Measurements from ENCODE around the gene ANK3. TPM values are rescaled to one million over a fixed set of nuclear protein-coding genes. Genes with fewer than 3 reads are reported as not detected.

Gene ANK3
- total RNA-seq, 1 experiment from 2014 or later, result 69.6 TPM

DNA sequence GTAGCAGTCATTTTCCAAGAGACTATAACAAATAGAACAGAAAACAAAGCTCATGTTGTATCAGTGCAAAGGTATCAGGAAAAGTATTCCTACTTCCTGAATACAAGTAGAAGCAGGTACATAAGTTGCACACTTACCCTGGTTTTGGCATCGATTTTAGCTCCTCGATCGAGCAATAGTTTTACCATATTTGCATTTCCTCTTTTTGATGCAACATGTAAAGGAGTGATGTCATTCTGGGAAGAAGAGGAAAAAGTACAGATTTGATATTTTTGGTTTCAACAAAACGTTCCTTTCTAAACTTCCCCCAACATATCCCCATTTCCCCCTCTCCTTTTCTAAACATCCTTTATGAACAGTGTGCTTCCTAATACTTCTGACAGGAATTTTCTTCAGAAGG lies 155.1 kb downstream of the ANK3 start (continued):
- TF ChIP-seq, protein P1, sequence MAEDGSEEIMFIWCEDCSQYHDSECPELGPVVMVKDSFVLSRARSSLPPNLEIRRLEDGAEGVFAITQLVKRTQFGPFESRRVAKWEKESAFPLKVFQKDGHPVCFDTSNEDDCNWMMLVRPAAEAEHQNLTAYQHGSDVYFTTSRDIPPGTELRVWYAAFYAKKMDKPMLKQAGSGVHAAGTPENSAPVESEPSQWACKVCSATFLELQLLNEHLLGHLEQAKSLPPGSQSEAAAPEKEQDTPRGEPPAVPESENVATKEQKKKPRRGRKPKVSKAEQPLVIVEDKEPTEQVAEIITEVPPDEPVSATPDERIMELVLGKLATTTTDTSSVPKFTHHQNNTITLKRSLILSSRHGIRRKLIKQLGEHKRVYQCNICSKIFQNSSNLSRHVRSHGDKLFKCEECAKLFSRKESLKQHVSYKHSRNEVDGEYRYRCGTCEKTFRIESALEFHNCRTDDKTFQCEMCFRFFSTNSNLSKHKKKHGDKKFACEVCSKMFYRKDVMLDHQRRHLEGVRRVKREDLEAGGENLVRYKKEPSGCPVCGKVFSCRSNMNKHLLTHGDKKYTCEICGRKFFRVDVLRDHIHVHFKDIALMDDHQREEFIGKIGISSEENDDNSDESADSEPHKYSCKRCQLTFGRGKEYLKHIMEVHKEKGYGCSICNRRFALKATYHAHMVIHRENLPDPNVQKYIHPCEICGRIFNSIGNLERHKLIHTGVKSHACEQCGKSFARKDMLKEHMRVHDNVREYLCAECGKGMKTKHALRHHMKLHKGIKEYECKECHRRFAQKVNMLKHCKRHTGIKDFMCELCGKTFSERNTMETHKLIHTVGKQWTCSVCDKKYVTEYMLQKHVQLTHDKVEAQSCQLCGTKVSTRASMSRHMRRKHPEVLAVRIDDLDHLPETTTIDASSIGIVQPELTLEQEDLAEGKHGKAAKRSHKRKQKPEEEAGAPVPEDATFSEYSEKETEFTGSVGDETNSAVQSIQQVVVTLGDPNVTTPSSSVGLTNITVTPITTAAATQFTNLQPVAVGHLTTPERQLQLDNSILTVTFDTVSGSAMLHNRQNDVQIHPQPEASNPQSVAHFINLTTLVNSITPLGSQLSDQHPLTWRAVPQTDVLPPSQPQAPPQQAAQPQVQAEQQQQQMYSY (CRISPR knock-in tag; IDR thresholded peaks at IDR 0.05), result no peak
- TF ChIP-seq ESRRA (CRISPR knock-in tag; IDR thresholded peaks at IDR 0.05; ENCODE audit: borderline replicate concordance), result no peak
- TF ChIP-seq TCF7 (CRISPR knock-in tag; IDR thresholded peaks at IDR 0.05; ENCODE audit: low read depth), result no peak
- TF ChIP-seq GTF2I (CRISPR knock-in tag; conservative IDR thresholded peaks at IDR 0.05), result no peak

DNA sequence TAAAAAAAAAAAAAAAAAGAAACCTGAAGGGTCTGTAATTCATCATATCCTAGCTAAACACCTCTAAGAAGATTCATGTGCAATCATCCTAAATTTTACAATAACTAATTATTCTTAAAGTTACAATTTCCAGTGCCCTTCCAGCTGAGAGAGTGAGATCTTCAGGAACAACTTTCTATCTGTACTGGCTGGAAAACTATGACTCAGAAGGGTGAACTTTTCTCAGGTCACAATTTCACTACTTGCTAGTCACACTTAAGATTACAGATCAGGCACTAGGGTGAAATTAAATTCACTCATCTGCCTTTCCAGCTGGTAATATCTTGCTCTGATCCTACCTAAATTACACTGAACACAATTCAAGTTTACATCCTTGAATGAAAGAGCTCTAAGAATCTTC lies 158.8 kb downstream of the ANK3 start:
- POLR2A ChIA-PET, result interaction anchor here (0.7 kb wide), 1 partner anchor 42 kb away, joined by 3 read pairs; no protein-coding TSS in a partner anchor
- CTCF ChIA-PET, result no interaction called here
- Mint-ChIP-seq H3K27me3 (ENCODE audit: low read depth) (no peaks in the 10 kb centered on the region), H3K36me3 (no peaks in the 10 kb centered on the region), H3K4me1 (no peaks in the 10 kb centered on the region), H3K9me3 (no peaks in the 10 kb centered on the region), H3K4me3 (no peak overlapping the region), H3K27ac (no peak overlapping the region)
- TF ChIP-seq, protein P2, sequence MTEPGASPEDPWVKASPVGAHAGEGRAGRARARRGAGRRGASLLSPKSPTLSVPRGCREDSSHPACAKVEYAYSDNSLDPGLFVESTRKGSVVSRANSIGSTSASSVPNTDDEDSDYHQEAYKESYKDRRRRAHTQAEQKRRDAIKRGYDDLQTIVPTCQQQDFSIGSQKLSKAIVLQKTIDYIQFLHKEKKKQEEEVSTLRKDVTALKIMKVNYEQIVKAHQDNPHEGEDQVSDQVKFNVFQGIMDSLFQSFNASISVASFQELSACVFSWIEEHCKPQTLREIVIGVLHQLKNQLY (CRISPR knock-in tag; IDR thresholded peaks at IDR 0.05), result no peak
- TF ChIP-seq MXD4 (CRISPR knock-in tag; IDR thresholded peaks at IDR 0.05; ENCODE audit: borderline replicate concordance) (no peak), ATF1 (CRISPR knock-in tag; IDR thresholded peaks at IDR 0.05) (no peak), FOXP1 (CRISPR knock-in tag; IDR thresholded peaks at IDR 0.05; ENCODE audit: borderline replicate concordance) (no peak), TCF7 (CRISPR knock-in tag; IDR thresholded peaks at IDR 0.05; ENCODE audit: low read depth) (no peak), JUN (CRISPR knock-in tag; IDR thresholded peaks at IDR 0.05) (no peak), ESRRA (CRISPR knock-in tag; IDR thresholded peaks at IDR 0.05; ENCODE audit: borderline replicate concordance) (no peak)
- TF ChIP-seq, protein P3, sequence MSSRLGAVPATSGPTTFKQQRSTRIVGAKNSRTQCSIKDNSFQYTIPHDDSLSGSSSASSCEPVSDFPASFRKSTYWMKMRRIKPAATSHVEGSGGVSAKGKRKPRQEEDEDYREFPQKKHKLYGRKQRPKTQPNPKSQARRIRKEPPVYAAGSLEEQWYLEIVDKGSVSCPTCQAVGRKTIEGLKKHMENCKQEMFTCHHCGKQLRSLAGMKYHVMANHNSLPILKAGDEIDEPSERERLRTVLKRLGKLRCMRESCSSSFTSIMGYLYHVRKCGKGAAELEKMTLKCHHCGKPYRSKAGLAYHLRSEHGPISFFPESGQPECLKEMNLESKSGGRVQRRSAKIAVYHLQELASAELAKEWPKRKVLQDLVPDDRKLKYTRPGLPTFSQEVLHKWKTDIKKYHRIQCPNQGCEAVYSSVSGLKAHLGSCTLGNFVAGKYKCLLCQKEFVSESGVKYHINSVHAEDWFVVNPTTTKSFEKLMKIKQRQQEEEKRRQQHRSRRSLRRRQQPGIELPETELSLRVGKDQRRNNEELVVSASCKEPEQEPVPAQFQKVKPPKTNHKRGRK (CRISPR knock-in tag; IDR thresholded peaks at IDR 0.05; ENCODE audit: borderline replicate concordance), result no peak
- TF ChIP-seq, protein P4, sequence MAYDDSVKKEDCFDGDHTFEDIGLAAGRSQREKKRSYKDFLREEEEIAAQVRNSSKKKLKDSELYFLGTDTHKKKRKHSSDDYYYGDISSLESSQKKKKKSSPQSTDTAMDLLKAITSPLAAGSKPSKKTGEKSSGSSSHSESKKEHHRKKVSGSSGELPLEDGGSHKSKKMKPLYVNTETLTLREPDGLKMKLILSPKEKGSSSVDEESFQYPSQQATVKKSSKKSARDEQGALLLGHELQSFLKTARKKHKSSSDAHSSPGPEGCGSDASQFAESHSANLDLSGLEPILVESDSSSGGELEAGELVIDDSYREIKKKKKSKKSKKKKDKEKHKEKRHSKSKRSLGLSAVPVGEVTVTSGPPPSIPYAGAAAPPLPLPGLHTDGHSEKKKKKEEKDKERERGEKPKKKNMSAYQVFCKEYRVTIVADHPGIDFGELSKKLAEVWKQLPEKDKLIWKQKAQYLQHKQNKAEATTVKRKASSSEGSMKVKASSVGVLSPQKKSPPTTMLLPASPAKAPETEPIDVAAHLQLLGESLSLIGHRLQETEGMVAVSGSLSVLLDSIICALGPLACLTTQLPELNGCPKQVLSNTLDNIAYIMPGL (CRISPR knock-in tag; IDR thresholded peaks at IDR 0.05), result no peak
- TF ChIP-seq, protein P5, sequence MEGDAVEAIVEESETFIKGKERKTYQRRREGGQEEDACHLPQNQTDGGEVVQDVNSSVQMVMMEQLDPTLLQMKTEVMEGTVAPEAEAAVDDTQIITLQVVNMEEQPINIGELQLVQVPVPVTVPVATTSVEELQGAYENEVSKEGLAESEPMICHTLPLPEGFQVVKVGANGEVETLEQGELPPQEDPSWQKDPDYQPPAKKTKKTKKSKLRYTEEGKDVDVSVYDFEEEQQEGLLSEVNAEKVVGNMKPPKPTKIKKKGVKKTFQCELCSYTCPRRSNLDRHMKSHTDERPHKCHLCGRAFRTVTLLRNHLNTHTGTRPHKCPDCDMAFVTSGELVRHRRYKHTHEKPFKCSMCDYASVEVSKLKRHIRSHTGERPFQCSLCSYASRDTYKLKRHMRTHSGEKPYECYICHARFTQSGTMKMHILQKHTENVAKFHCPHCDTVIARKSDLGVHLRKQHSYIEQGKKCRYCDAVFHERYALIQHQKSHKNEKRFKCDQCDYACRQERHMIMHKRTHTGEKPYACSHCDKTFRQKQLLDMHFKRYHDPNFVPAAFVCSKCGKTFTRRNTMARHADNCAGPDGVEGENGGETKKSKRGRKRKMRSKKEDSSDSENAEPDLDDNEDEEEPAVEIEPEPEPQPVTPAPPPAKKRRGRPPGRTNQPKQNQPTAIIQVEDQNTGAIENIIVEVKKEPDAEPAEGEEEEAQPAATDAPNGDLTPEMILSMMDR (IDR thresholded peaks at IDR 0.05), result no peak
- TF ChIP-seq, protein P6, sequence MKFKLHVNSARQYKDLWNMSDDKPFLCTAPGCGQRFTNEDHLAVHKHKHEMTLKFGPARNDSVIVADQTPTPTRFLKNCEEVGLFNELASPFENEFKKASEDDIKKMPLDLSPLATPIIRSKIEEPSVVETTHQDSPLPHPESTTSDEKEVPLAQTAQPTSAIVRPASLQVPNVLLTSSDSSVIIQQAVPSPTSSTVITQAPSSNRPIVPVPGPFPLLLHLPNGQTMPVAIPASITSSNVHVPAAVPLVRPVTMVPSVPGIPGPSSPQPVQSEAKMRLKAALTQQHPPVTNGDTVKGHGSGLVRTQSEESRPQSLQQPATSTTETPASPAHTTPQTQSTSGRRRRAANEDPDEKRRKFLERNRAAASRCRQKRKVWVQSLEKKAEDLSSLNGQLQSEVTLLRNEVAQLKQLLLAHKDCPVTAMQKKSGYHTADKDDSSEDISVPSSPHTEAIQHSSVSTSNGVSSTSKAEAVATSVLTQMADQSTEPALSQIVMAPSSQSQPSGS (CRISPR knock-in tag; IDR thresholded peaks at IDR 0.05; ENCODE audit: borderline replicate concordance, low read depth), result no peak
- TF ChIP-seq, protein P7, sequence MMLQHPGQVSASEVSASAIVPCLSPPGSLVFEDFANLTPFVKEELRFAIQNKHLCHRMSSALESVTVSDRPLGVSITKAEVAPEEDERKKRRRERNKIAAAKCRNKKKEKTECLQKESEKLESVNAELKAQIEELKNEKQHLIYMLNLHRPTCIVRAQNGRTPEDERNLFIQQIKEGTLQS (CRISPR knock-in tag; conservative IDR thresholded peaks at IDR 0.05), result no peak
- TF ChIP-seq, protein P8, sequence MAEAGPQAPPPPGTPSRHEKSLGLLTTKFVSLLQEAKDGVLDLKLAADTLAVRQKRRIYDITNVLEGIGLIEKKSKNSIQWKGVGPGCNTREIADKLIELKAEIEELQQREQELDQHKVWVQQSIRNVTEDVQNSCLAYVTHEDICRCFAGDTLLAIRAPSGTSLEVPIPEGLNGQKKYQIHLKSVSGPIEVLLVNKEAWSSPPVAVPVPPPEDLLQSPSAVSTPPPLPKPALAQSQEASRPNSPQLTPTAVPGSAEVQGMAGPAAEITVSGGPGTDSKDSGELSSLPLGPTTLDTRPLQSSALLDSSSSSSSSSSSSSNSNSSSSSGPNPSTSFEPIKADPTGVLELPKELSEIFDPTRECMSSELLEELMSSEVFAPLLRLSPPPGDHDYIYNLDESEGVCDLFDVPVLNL (CRISPR knock-in tag; IDR thresholded peaks at IDR 0.05; ENCODE audit: borderline replicate concordance, low read depth), result no peak
- TF ChIP-seq, protein P9, sequence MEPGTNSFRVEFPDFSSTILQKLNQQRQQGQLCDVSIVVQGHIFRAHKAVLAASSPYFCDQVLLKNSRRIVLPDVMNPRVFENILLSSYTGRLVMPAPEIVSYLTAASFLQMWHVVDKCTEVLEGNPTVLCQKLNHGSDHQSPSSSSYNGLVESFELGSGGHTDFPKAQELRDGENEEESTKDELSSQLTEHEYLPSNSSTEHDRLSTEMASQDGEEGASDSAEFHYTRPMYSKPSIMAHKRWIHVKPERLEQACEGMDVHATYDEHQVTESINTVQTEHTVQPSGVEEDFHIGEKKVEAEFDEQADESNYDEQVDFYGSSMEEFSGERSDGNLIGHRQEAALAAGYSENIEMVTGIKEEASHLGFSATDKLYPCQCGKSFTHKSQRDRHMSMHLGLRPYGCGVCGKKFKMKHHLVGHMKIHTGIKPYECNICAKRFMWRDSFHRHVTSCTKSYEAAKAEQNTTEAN (CRISPR knock-in tag; IDR thresholded peaks at IDR 0.05), result no peak
- DNase-seq (ENCODE audit: low spot score), result no peak
- ATAC-seq, result no peak

All from WTC11 (cell line).